H1 (cell line): Measurements from ENCODE around the gene TOP2B. TPM values are rescaled to one million over a fixed set of nuclear protein-coding genes. Genes with fewer than 3 reads are reported as not detected.

Experiments used
- CTCF ChIA-PET: fragments of 300-600 bp; sonication (Branson Sonifier 250); formaldehyde crosslinking; loops from one replicate; lab custom pipeline; 2021; ENCODE audit not compliant: partially characterized antibody; lab: Charles Lee
- POLR2A ChIA-PET: fragments of 300-600 bp; sonication (Branson Sonifier 250); formaldehyde crosslinking; loops from one replicate; lab custom pipeline; 2021; ENCODE audit warnings: inconsistent platforms; ENCODE audit not compliant: partially characterized antibody; lab: Charles Lee
- DNase-seq, 2 experiments: peaks; one replicate each; pipeline versions ENCODE4 v3.0.0 to v3.0.0-alpha.2; 2010 to 2022; ENCODE audit warnings: low spot score in 2 of 2, low read depth in 1 of 2, mixed read lengths in 1 of 2
- FAIRE-seq: peaks from 2 replicates; lab custom pipeline; 2011; peaks lifted over from hg19 to GRCh38; lab: Jason Lieb, UNC
- H2AFZ ChIP-seq: 2 replicates; pipeline ENCODE4 v1.8.1; 2012; ENCODE audit warnings: low read length, inconsistent platforms
- H2AK5ac ChIP-seq: 2 replicates; pipeline ENCODE4 v1.6.1; 2013; ENCODE audit warnings: low read depth, low read length
- H2BK120ac ChIP-seq: replicated peaks from 2 replicates; pipeline ENCODE3; 2013; ENCODE audit warnings: low read depth, low read length, inconsistent platforms
- H2BK12ac ChIP-seq: 2 replicates; pipeline ENCODE4 v1.6.1; 2013; ENCODE audit warnings: low read depth, low read length
- H2BK15ac ChIP-seq: 2 replicates; pipeline ENCODE4 v1.6.1; 2013; ENCODE audit warnings: low read length
- H2BK20ac ChIP-seq: 2 replicates; pipeline ENCODE4 v1.6.1; 2013; ENCODE audit warnings: low read length
- H2BK5ac ChIP-seq: 2 replicates; pipeline ENCODE4 v1.6.1; 2013; ENCODE audit warnings: low read depth, low read length
- H3K14ac ChIP-seq: 2 replicates; pipeline ENCODE4 v1.6.1; 2013; ENCODE audit warnings: inconsistent platforms; ENCODE audit not compliant: insufficient read length
- H3K18ac ChIP-seq: 2 replicates; pipeline ENCODE4 v1.6.1; 2013; ENCODE audit warnings: low read length; ENCODE audit errors: extremely low read depth
- H3K23ac ChIP-seq: 2 replicates; pipeline ENCODE4 v1.6.1; 2013; ENCODE audit warnings: inconsistent platforms; ENCODE audit not compliant: insufficient read length
- H3K23me2 ChIP-seq: 2 replicates; pipeline ENCODE4 v1.6.1; 2013; ENCODE audit warnings: low read depth, low read length
- H3K27ac ChIP-seq: 2 replicates; pipeline ENCODE4 v1.6.1; 2011; ENCODE audit warnings: low read depth, low read length, inconsistent platforms
- H3K27me3 ChIP-seq, 4 experiments: replicated peaks in 1 of 4; 1 replicate in 1 of 4; 2 replicates in 3 of 4; pipeline versions ENCODE4 v1.6.1 to v1.8.1; 2011 to 2013; ENCODE audit warnings: low read length in 3 of 4, mild to moderate bottlenecking in 3 of 4, inconsistent platforms in 2 of 4, mixed read lengths in 2 of 4, moderate library complexity in 1 of 4; ENCODE audit not compliant: control insufficient read depth in 3 of 4, insufficient read depth in 3 of 4; ENCODE audit errors: extremely low read depth in 1 of 4
- H3K36me3 ChIP-seq, 4 experiments: 2 replicates each; pipeline versions ENCODE4 v1.6.1 to v1.8.1; 2011 to 2013; ENCODE audit warnings: mild to moderate bottlenecking in 4 of 4, low read length in 3 of 4, moderate library complexity in 2 of 4, control low read depth in 1 of 4, inconsistent platforms in 1 of 4; ENCODE audit not compliant: insufficient read depth in 4 of 4, control insufficient read depth in 2 of 4
- H3K4ac ChIP-seq: replicated peaks from 2 replicates; pipeline ENCODE3; 2013; ENCODE audit warnings: low read length, low read depth, mixed read lengths, inconsistent platforms; ENCODE audit not compliant: insufficient read length
- H3K4me1 ChIP-seq, 4 experiments: replicated peaks in 1 of 4; 1 replicate in 1 of 4; 2 replicates in 3 of 4; pipeline versions ENCODE4 v1.6.1 to v1.8.1; 2011 to 2013; ENCODE audit warnings: low read length in 3 of 4, inconsistent platforms in 2 of 4, mixed read lengths in 1 of 4; ENCODE audit not compliant: insufficient read depth in 4 of 4, control insufficient read depth in 3 of 4
- H3K4me2 ChIP-seq, 2 experiments: 2 replicates each; pipeline versions ENCODE4 v1.6.1 to v1.8.1; 2011 to 2013; ENCODE audit warnings: low read depth in 2 of 2, low read length in 2 of 2, control low read depth in 1 of 2, inconsistent platforms in 1 of 2, mild to moderate bottlenecking in 1 of 2; ENCODE audit not compliant: insufficient read depth in 1 of 2
- H3K4me3 ChIP-seq, 4 experiments: fragments of 200-600, 300-600 bp in 1 of 4; sonication (generic), shearing (Covaris generic), sonication (Bioruptor Twin) in 1 of 4; 2 replicates each; pipeline versions ENCODE4 v1.5.1 to v1.8.1; 2011 to 2016; ENCODE audit warnings: low read length in 4 of 4, low read depth in 3 of 4, control low read depth in 2 of 4, inconsistent platforms in 2 of 4, mild to moderate bottlenecking in 2 of 4, mixed read lengths in 1 of 4, moderate library complexity in 1 of 4; ENCODE audit not compliant: insufficient read depth in 2 of 4; ENCODE audit errors: extremely low read depth in 1 of 4
- H3K56ac ChIP-seq: replicated peaks from 2 replicates; pipeline ENCODE3; 2013; ENCODE audit warnings: low read depth, mild to moderate bottlenecking, mixed read lengths, low read length, inconsistent platforms; ENCODE audit not compliant: insufficient read length
- H3K79me1 ChIP-seq: 2 replicates; pipeline ENCODE4 v1.6.1; 2013; ENCODE audit warnings: low read depth, low read length, control low read depth
- H3K79me2 ChIP-seq, 2 experiments: 2 replicates each; pipeline versions ENCODE4 v1.6.1 to v1.8.1; 2012 to 2013; ENCODE audit warnings: low read length in 2 of 2, mild to moderate bottlenecking in 2 of 2, inconsistent platforms in 1 of 2; ENCODE audit not compliant: insufficient read depth in 2 of 2, control insufficient read depth in 1 of 2
- H3K9ac ChIP-seq, 4 experiments: replicated peaks in 1 of 4; 1 replicate in 1 of 4; 2 replicates in 3 of 4; pipeline versions ENCODE4 v1.6.1 to v1.8.1; 2011 to 2013; ENCODE audit warnings: low read depth in 3 of 4, low read length in 3 of 4, control low read depth in 2 of 4, mild to moderate bottlenecking in 2 of 4, moderate library complexity in 2 of 4, inconsistent platforms in 1 of 4; ENCODE audit errors: extremely low read depth in 1 of 4
- H3K9me3 ChIP-seq, 2 experiments: 2 replicates each; pipeline versions ENCODE4 v1.6.1 to v1.8.1; 2012 to 2013; ENCODE audit warnings: mild to moderate bottlenecking in 2 of 2, moderate library complexity in 2 of 2, control low read depth in 1 of 2, inconsistent platforms in 1 of 2, low read depth in 1 of 2, low read length in 1 of 2, mixed read lengths in 1 of 2; ENCODE audit not compliant: insufficient read depth in 2 of 2
- H4K20me1 ChIP-seq, 2 experiments: replicated peaks in 1 of 2; 2 replicates each; pipeline versions ENCODE3 to v1.8.1; 2011 to 2013; ENCODE audit warnings: inconsistent platforms in 2 of 2, low read length in 2 of 2, mild to moderate bottlenecking in 1 of 2; ENCODE audit not compliant: insufficient read depth in 2 of 2, control insufficient read depth in 1 of 2
- H4K5ac ChIP-seq: 2 replicates; pipeline ENCODE4 v1.6.1; 2013; ENCODE audit warnings: low read length, low read depth, mixed read lengths, inconsistent platforms; ENCODE audit not compliant: insufficient read length
- H4K8ac ChIP-seq: 2 replicates; pipeline ENCODE4 v1.8.0; 2013; ENCODE audit warnings: mild to moderate bottlenecking, moderate library complexity, low read length, inconsistent platforms; ENCODE audit not compliant: insufficient read depth; ENCODE audit errors: extremely low read depth
- H4K91ac ChIP-seq: replicated peaks from 2 replicates; pipeline ENCODE3; 2013; ENCODE audit warnings: low read length, mixed read lengths, inconsistent platforms; ENCODE audit not compliant: insufficient read length
- EGR1 ChIP-seq: IDR thresholded peaks from 2 replicates; pipeline ENCODE4 v1.6.1; 2011; ENCODE audit warnings: low read depth, low read length, borderline replicate concordance
- GTF2F1 ChIP-seq: IDR thresholded peaks from 2 replicates; pipeline ENCODE4 v1.6.1; 2012; ENCODE audit warnings: low read depth, low read length, improper control_type of control experiment, borderline replicate concordance
- JUN ChIP-seq: IDR thresholded peaks from 2 replicates; pipeline ENCODE4 v1.6.1; 2011; ENCODE audit warnings: low read depth, mild to moderate bottlenecking, improper control_type of control experiment, low read length
- WGBS, 2 experiments: shearing (Covaris generic) in 1 of 2; methylation state at CpG; one replicate each; pipeline versions ENCODE4 v1.1.6 to v1.1.7; 2013 to 2015; ENCODE audit warnings: low lambda C conversion rate in 2 of 2, mixed read lengths in 2 of 2, inconsistent platforms in 1 of 2, low coverage in 1 of 2, missing lambda C conversion rate in 1 of 2; ENCODE audit not compliant: insufficient replicate concordance in 2 of 2, insufficient coverage in 1 of 2, insufficient read length in 1 of 2; ENCODE audit errors: extremely low coverage in 1 of 2, missing lambda C conversion rate in 1 of 2; 5-methylcytosine and 5-hydroxymethylcytosine counted together
- polyA plus RNA-seq, 7 experiments: library from polyadenylated mRNA; depleted of rRNA in 3 of 7; stranded (reverse) in 5 of 7; unstranded in 2 of 7; fragments of >200 nt in 5 of 7; fragments of 200-250 nt in 2 of 7; gene quantifications; 1 replicate in 5 of 7; 2 replicates in 1 of 7; 4 replicates in 1 of 7; pipeline versions ENCODE4 v1.2.1 to v1.2.3, GENCODE V29; 2011 to 2013; ENCODE audit warnings: missing spikeins in 2 of 7, mixed read lengths in 2 of 7
- total RNA-seq: library from RNA; stranded (reverse); fragmentation: NEBNext Ultra II Directional; extraction: Animal tissue kit (Norgen Biotek cat#: 25700); gene quantifications from 2 replicates; pipeline ENCODE4 v1.2.1, GENCODE V29; 2021
- TF ChIP-seq, protein P1 (sequence below), 3 experiments: IDR thresholded peaks; 1 replicate in 2 of 3; 2 replicates in 1 of 3; pipeline versions ENCODE4 v1.5.1 to v1.6.1; 2011; ENCODE audit warnings: low read length in 3 of 3, mild to moderate bottlenecking in 3 of 3, inconsistent platforms in 2 of 3, low read depth in 1 of 3, moderate library complexity in 1 of 3; ENCODE audit not compliant: insufficient read depth in 1 of 3; ENCODE audit errors: control extremely low read depth in 1 of 3

The TOP2B gene
- total and polyA plus RNA-seq, 2 of the 8 experiments (the other 6 are each of a cell fraction or from before 2014, with no cell fraction given): 34.9 to 206 TPM

DNA sequence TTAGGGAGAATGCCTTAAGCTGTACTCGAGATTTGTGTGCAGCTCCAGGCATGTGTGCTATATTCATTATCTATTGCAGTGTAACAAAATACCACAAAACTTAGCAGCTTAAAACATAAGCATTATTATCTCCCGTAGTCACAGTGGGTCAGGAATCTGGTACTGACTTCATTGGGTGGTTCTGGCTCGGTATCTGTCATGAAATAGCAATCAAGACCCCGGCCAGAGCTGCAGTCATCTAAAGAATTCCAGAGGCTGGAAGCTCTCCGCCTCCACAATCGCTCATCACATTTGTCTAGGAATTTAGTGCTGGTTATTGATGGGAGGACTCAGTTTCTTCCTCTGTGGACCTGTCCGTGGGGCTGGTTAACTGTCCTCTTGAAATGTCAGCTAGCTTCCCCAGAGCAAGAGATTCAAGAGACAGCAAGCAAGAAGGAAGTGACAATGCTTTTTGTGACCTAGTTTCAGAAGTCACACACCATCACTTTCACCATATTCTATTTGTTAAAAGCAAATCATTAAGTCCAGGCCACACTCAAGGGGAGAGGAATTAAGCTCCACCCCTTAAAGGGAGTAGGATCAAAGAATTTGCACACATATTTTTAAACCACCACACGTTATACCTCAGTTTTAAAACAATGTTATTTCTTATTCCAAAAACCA lies 76.1 kb downstream of the TOP2B start:
- Histone ChIP-seq H3K4ac (no peak overlapping the region), H3K79me2 (no peaks in the 10 kb centered on the region), H2BK12ac (no peak overlapping the region), H3K79me1 (no peaks in the 10 kb centered on the region), H4K8ac (no peak overlapping the region), H2AFZ (no peak overlapping the region), H4K5ac (no peak overlapping the region), H2BK15ac (no peak overlapping the region), H4K20me1 (no peaks in the 10 kb centered on the region), H3K4me1 (peaks cover 0 to 4% (median 2%) of the 10 kb centered on the region in 4 experiments; a peak in 3 of 7 replicates), H3K14ac (no peak overlapping the region), H3K36me3 (no peaks in the 10 kb centered on the region), H3K23ac (no peak overlapping the region), H3K4me2 (no peak overlapping the region), H3K27ac (no peak overlapping the region), H3K23me2 (no peaks in the 10 kb centered on the region), H3K18ac (no peak overlapping the region), H3K4me3 (no peak overlapping the region), H3K27me3 (no peaks in the 10 kb centered on the region), H3K9ac (no peak overlapping the region), H2BK20ac (no peak overlapping the region), H3K56ac (no peak overlapping the region), H2AK5ac (no peak overlapping the region), H2BK5ac (no peak overlapping the region), H4K91ac (no peak overlapping the region), H2BK120ac (no peak overlapping the region), H3K9me3 (no peaks in the 10 kb centered on the region)
- TF ChIP-seq GTF2F1 (no peak), JUN (no peak), EGR1 (no peak)
- TF ChIP-seq, protein P1, sequence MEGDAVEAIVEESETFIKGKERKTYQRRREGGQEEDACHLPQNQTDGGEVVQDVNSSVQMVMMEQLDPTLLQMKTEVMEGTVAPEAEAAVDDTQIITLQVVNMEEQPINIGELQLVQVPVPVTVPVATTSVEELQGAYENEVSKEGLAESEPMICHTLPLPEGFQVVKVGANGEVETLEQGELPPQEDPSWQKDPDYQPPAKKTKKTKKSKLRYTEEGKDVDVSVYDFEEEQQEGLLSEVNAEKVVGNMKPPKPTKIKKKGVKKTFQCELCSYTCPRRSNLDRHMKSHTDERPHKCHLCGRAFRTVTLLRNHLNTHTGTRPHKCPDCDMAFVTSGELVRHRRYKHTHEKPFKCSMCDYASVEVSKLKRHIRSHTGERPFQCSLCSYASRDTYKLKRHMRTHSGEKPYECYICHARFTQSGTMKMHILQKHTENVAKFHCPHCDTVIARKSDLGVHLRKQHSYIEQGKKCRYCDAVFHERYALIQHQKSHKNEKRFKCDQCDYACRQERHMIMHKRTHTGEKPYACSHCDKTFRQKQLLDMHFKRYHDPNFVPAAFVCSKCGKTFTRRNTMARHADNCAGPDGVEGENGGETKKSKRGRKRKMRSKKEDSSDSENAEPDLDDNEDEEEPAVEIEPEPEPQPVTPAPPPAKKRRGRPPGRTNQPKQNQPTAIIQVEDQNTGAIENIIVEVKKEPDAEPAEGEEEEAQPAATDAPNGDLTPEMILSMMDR (IDR thresholded peaks at IDR 0.05; ENCODE audit: control extremely low read depth in 1 of 3, insufficient read depth in 1 of 3, low read depth in 1 of 3, low read length in 3 of 3): no peak
- 91% methylated on average over 8 of the region's 8 CpGs; no CpG with 5 or more reads in 1 of the 2 experiments for WGBS, 2 experiments
- FAIRE-seq: no peak
- CTCF ChIA-PET: interaction anchor here (0.6 to 11.9 kb wide), 6 partner anchors 15 to 1500 kb away, joined by 3 to 138 read pairs (median 6); no protein-coding TSS in a partner anchor
- DNase-seq: no peak
- POLR2A ChIA-PET: no interaction called here
